KMS-11 (cell line): ENCODE measurements around the gene GNAI3.

Experiments used
- H2AFZ ChIP-seq: fragments of 200-600 bp; sonication (generic); 2 replicates; pipeline ENCODE4 v1.6.1; 2016; ENCODE audit warnings: antibody characterized with exemption, mixed run types, low read depth
- H3K27ac ChIP-seq: fragments of 200-600 bp; sonication (generic); 2 replicates; pipeline ENCODE4 v1.6.1; 2016; ENCODE audit warnings: mild to moderate bottlenecking, mixed run types
- H3K27me3 ChIP-seq: fragments of 200-600 bp; sonication (generic); 2 replicates; pipeline ENCODE4 v1.6.1; 2017; ENCODE audit warnings: mild to moderate bottlenecking, low read depth, mixed run types, moderate library complexity; ENCODE audit not compliant: insufficient read depth
- H3K36me3 ChIP-seq: fragments of 200-600 bp; sonication (generic); 2 replicates; pipeline ENCODE4 v1.6.1; 2017; ENCODE audit warnings: mild to moderate bottlenecking, mixed run types; ENCODE audit not compliant: insufficient read depth
- H3K4me1 ChIP-seq: fragments of 200-600 bp; sonication (generic); 2 replicates; pipeline ENCODE4 v1.6.1; 2016; ENCODE audit warnings: mild to moderate bottlenecking, low read depth, mixed run types; ENCODE audit not compliant: poor library complexity, severe bottlenecking
- H3K4me2 ChIP-seq: fragments of 200-600 bp; sonication (generic); 2 replicates; pipeline ENCODE4 v1.7.0; 2016; ENCODE audit warnings: mild to moderate bottlenecking, mixed run types
- H3K4me3 ChIP-seq: fragments of 200-600 bp; sonication (generic); IDR thresholded peaks from 2 replicates; pipeline ENCODE4 v1.6.1; 2017; ENCODE audit warnings: low read depth, low read length, mixed read lengths; ENCODE audit not compliant: insufficient read depth
- H3K79me2 ChIP-seq: fragments of 200-600 bp; sonication (generic); 2 replicates; pipeline ENCODE4 v1.6.1; 2016; ENCODE audit warnings: low read depth, mixed run types; ENCODE audit not compliant: insufficient read depth
- H3K9ac ChIP-seq: fragments of 200-600 bp; sonication (generic); 2 replicates; pipeline ENCODE4 v1.6.1; 2016; ENCODE audit warnings: mild to moderate bottlenecking, mixed run types
- H4K20me1 ChIP-seq: fragments of 200-600 bp; sonication (generic); 2 replicates; pipeline ENCODE4 v1.6.1; 2016; ENCODE audit warnings: mild to moderate bottlenecking, mixed run types; ENCODE audit not compliant: insufficient read depth
- TF ChIP-seq, protein P1 (sequence below): fragments of 200-600 bp; sonication (generic); conservative IDR thresholded peaks from 2 replicates; pipeline ENCODE4 v1.6.1; 2017; ENCODE audit warnings: low read depth, mild to moderate bottlenecking, antibody characterized with exemption, low read length, moderate library complexity, mixed read lengths

The GNAI3 gene

DNA sequence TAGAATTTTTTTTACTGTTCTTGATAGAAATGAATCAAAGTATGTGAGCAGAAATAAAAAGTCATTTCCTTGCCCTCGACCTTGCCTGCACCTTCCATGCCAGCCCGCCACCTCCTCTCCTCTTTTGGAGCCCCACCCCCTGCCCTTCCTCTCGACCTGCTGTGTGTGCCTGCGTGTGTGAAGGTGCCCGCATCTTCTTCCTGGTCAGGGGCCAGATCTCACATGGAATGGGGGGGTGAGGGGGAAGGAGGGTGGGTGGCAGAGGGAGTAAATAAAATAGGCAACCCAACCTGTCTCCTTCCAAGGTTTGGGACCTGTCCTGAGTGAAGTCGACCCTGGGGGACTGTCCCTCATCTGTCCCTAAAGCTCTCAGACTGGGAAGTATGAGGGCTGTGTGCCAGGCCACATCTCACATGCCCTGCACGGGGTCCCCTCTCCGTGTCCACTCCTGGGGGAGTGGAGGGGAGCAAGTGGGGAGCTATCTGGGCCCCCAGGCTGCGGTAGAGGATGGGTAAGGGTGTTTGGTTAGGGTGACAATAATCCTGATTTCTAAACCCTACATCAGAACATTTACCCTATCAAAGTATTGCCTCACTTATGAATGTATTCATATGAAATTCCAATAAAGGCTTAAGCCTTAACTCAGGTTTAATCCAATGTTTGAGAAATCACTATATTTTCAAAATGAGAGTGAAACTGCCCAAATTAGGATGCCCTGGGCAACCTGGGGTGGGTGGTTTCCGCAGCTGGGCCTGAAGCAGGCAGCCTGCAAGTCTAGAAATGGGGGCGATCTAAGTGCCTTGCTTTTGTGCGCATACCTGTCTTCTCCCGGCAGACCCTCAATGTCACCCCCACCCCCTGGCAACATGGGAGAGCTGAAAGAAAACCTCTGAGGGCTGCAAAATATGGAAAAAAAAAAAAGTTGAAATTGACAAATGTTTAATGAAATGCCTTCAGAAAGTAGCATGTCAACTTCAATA, 86.6 kb downstream of the GNAI3 start:
- no peaks in the 10 kb centered on the region for H3K27me3 ChIP-seq
- peaks cover 27% of the 10 kb centered on the region for H3K4me1 ChIP-seq
- H4K20me1 ChIP-seq: no peaks in the 10 kb centered on the region
- TF ChIP-seq, protein P1, sequence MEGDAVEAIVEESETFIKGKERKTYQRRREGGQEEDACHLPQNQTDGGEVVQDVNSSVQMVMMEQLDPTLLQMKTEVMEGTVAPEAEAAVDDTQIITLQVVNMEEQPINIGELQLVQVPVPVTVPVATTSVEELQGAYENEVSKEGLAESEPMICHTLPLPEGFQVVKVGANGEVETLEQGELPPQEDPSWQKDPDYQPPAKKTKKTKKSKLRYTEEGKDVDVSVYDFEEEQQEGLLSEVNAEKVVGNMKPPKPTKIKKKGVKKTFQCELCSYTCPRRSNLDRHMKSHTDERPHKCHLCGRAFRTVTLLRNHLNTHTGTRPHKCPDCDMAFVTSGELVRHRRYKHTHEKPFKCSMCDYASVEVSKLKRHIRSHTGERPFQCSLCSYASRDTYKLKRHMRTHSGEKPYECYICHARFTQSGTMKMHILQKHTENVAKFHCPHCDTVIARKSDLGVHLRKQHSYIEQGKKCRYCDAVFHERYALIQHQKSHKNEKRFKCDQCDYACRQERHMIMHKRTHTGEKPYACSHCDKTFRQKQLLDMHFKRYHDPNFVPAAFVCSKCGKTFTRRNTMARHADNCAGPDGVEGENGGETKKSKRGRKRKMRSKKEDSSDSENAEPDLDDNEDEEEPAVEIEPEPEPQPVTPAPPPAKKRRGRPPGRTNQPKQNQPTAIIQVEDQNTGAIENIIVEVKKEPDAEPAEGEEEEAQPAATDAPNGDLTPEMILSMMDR: no peak
- H3K4me2 ChIP-seq: peak overlapping the region; percentile 19
- H3K27ac ChIP-seq: no peak overlapping the region
- no peak overlapping the region for H3K9ac ChIP-seq
- H2AFZ ChIP-seq: no peak overlapping the region
- no peak overlapping the region for H3K4me3 ChIP-seq
- H3K79me2 ChIP-seq: no peaks in the 10 kb centered on the region
- H3K36me3 ChIP-seq: peaks cover 8% of the 10 kb centered on the region; the same call in 1 of the 2 replicates

DNA sequence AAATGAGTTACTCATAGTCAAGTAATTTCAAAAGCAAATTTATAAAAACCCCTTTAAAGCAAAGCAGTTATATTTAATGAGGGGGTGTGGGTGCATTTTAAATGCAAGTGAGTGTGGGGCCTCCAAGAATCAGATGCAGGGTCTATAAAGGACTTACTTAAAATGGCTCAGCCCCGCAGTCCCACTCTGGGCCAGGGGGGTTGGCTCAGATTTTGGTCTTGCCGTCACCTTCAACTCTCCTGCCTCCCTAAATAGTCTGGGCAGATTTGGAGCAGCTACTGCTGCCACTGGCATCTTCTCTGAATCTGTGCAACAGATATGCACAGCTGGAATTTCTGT, 87.4 kb downstream of the GNAI3 start:
- H3K36me3 ChIP-seq: peaks cover 7% of the 10 kb centered on the region; the same call in 1 of the 2 replicates
- H3K27ac ChIP-seq: no peak overlapping the region
- TF ChIP-seq, protein P1: no peak
- no peaks in the 10 kb centered on the region for H4K20me1 ChIP-seq
- peaks cover 28% of the 10 kb centered on the region for H3K4me1 ChIP-seq
- no peaks in the 10 kb centered on the region for H3K27me3 ChIP-seq
- no peaks in the 10 kb centered on the region for H3K79me2 ChIP-seq
- H3K4me2 ChIP-seq: peak overlapping the region; percentile 19; the same call in 1 of the 2 replicates
- H2AFZ ChIP-seq: no peak overlapping the region
- no peak overlapping the region for H3K4me3 ChIP-seq
- H3K9ac ChIP-seq: no peak overlapping the region

DNA sequence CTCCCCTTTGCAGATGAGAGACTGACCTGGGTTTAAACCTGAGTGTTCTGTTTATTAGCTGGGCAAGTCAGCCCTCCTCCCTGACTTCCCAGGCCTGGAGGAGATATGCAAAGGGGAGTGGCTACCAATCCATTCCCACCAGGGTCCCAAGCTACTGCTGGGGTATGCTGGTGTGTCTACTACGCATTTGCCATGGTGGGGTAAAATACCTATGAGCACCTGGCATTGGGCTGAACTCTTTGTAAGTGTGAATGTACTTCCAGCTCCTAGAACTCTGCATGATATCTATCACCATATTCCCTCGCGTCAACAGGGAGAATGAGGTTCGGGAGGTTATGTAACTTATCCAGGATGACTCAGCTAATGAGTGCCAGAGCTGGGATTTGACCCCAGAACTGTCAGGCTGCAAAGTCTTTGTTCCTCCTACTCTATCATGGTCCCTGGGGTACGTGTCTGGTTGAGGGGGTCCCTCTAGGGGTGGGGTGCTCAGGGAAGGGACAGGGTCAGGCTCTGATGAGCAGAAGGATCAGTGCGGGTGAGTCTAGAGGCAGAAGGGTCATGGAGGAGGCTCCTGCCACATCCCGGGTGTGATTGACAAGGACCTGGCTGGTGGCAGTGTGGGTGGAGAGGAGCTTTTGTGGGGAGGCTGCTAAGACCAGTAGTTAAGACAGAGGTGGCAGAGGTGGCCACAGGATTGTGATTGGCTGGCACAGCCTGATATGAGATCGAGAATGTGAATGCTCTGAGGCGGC, 88.0 kb downstream of the GNAI3 start:
- Histone ChIP-seq H3K27me3 (no peaks in the 10 kb centered on the region), H3K4me3 (no peak overlapping the region), H3K4me1 (peaks cover 28% of the 10 kb centered on the region), H2AFZ (no peak overlapping the region), H4K20me1 (no peaks in the 10 kb centered on the region), H3K4me2 (no peak overlapping the region), H3K36me3 (peaks cover 2% of the 10 kb centered on the region; the same call in 1 of the 2 replicates), H3K79me2 (no peaks in the 10 kb centered on the region), H3K9ac (no peak overlapping the region), H3K27ac (no peak overlapping the region)
- TF ChIP-seq, protein P1: no peak

DNA sequence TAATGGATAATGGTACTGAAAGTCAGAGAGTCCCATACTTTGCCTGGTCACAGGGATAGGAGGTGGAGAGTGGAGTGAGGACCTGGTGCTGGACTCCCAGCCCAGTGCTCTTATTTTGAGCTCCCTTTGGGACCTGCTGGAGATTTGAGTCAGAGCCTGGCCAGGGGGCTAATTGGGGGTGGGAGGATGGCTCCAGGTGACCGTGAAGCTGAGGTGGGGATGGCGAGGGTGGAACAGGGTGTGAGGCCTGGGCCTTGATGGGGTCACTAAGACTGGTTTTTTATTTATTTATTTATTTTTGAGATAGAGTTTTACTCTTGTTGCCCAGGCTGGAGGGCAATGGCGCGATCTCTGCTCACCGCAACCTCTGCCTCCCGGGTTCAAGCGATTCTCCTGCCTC, 89.0 kb downstream of the GNAI3 start:
- no peak overlapping the region for H3K4me3 ChIP-seq
- TF ChIP-seq, protein P1: no peak
- H3K79me2 ChIP-seq: no peaks in the 10 kb centered on the region
- no peak overlapping the region for H3K4me2 ChIP-seq
- H3K27me3 ChIP-seq: no peaks in the 10 kb centered on the region
- peaks cover 28% of the 10 kb centered on the region for H3K4me1 ChIP-seq
- H3K9ac ChIP-seq: no peak overlapping the region
- H3K36me3 ChIP-seq: no peaks in the 10 kb centered on the region
- H3K27ac ChIP-seq: no peak overlapping the region
- no peaks in the 10 kb centered on the region for H4K20me1 ChIP-seq
- H2AFZ ChIP-seq: no peak overlapping the region
